HUES64 (cell line): ENCODE data around the gene MYOD1.

Source experiments
- H3K27ac ChIP-seq: 2 replicates; pipeline ENCODE4 v1.7.0; 2013; ENCODE audit warnings: low read depth, low read length, inconsistent platforms
- H3K27me3 ChIP-seq: 2 replicates; pipeline ENCODE4 v1.6.1; 2013; ENCODE audit warnings: mild to moderate bottlenecking, low read length; ENCODE audit not compliant: insufficient read depth
- H3K36me3 ChIP-seq: 2 replicates; pipeline ENCODE4 v1.6.1; 2013; ENCODE audit warnings: mild to moderate bottlenecking, low read length; ENCODE audit not compliant: insufficient read depth
- H3K4me1 ChIP-seq: 2 replicates; pipeline ENCODE4 v1.6.1; 2013; ENCODE audit warnings: mild to moderate bottlenecking, low read length, moderate library complexity; ENCODE audit not compliant: insufficient read depth
- H3K4me3 ChIP-seq: 2 replicates; pipeline ENCODE4 v1.5.1; 2013; ENCODE audit warnings: mild to moderate bottlenecking, low read length, moderate library complexity
- H3K9ac ChIP-seq: 2 replicates; pipeline ENCODE4 v1.6.1; 2013; ENCODE audit warnings: mild to moderate bottlenecking, low read depth, low read length
- H3K9me3 ChIP-seq: 2 replicates; pipeline ENCODE4 v1.6.1; 2013; ENCODE audit warnings: low read depth, low read length; ENCODE audit not compliant: insufficient read depth
- WGBS: fragments of 150-250, 120-280 bp; methylation state at CpG from one replicate; pipeline ENCODE4 v1.1.7; 2013; ENCODE audit warnings: missing lambda C conversion rate; 5-methylcytosine and 5-hydroxymethylcytosine counted together

Gene MYOD1

GRCh38 chr11:17745023-17745772 is 25.8 kb downstream of the MYOD1 start:
- no peaks in the 10 kb centered on the region for H3K4me1 ChIP-seq

GRCh38 chr11:17746096-17746495 is 26.7 kb downstream of the MYOD1 start:
- no peak overlapping the region for H3K9ac ChIP-seq
- H3K9me3 ChIP-seq: no peaks in the 10 kb centered on the region
- H3K27me3 ChIP-seq: no peaks in the 10 kb centered on the region; the same call in 1 of the 2 replicates
- no peak overlapping the region for H3K27ac ChIP-seq
- H3K36me3 ChIP-seq: no peaks in the 10 kb centered on the region
- H3K4me3 ChIP-seq: no peak overlapping the region
- WGBS: 83% methylated on average over 11 of the region's 11 CpGs
- H3K4me1 ChIP-seq: no peaks in the 10 kb centered on the region

More at GRCh38 chr11:17745023-17745772, 25.8 kb downstream of the MYOD1 start:
- Histone ChIP-seq H3K9me3 (no peaks in the 10 kb centered on the region), H3K36me3 (no peaks in the 10 kb centered on the region), H3K9ac (no peak overlapping the region), H3K27ac (no peak overlapping the region), H3K4me3 (no peak overlapping the region), H3K27me3 (no peaks in the 10 kb centered on the region; the same call in 1 of the 2 replicates)
- WGBS: 87% methylated on average over 20 of the region's 20 CpGs

- 86% methylated on average over 19 of the region's 19 CpGs for WGBS
These were observed 28.0 kb downstream of the MYOD1 start for GRCh38 chr11:17747131-17747955.

GRCh38 chr11:17748044-17748443 is 28.7 kb downstream of the MYOD1 start:
- 87% methylated on average over 8 of the region's 8 CpGs for WGBS
- no peaks in the 10 kb centered on the region for H3K4me1 ChIP-seq

More at GRCh38 chr11:17747131-17747955, 28.0 kb downstream of the MYOD1 start:
- H3K27ac ChIP-seq: no peak overlapping the region
- H3K9ac ChIP-seq: no peak overlapping the region
- H3K9me3 ChIP-seq: no peaks in the 10 kb centered on the region
- no peaks in the 10 kb centered on the region for H3K4me1 ChIP-seq
- no peaks in the 10 kb centered on the region for H3K36me3 ChIP-seq
- H3K27me3 ChIP-seq: no peaks in the 10 kb centered on the region; the same call in 1 of the 2 replicates
- no peak overlapping the region for H3K4me3 ChIP-seq

GRCh38 chr11:17748761-17749721 is 29.7 kb downstream of the MYOD1 start:
- H3K36me3 ChIP-seq: no peaks in the 10 kb centered on the region
- no peak overlapping the region for H3K4me3 ChIP-seq
- no peaks in the 10 kb centered on the region for H3K9me3 ChIP-seq
- H3K27ac ChIP-seq: no peak overlapping the region
- no peaks in the 10 kb centered on the region; the same call in 1 of the 2 replicates for H3K27me3 ChIP-seq
- no peak overlapping the region for H3K9ac ChIP-seq
- 87% methylated on average over 19 of the region's 19 CpGs for WGBS
- H3K4me1 ChIP-seq: no peaks in the 10 kb centered on the region

More at GRCh38 chr11:17748044-17748443, 28.7 kb downstream of the MYOD1 start:
- Histone ChIP-seq H3K36me3 (no peaks in the 10 kb centered on the region), H3K27me3 (no peaks in the 10 kb centered on the region; the same call in 1 of the 2 replicates), H3K9me3 (no peaks in the 10 kb centered on the region), H3K4me3 (no peak overlapping the region), H3K9ac (no peak overlapping the region), H3K27ac (no peak overlapping the region)

GRCh38 chr11:17750013-17750800 is 30.8 kb downstream of the MYOD1 start:
- 82% methylated on average over 13 of the region's 13 CpGs for WGBS
- H3K9ac ChIP-seq: no peak overlapping the region
- H3K4me3 ChIP-seq: no peak overlapping the region
- no peak overlapping the region for H3K27ac ChIP-seq
- no peaks in the 10 kb centered on the region; the same call in 1 of the 2 replicates for H3K27me3 ChIP-seq
- H3K9me3 ChIP-seq: no peaks in the 10 kb centered on the region
- no peaks in the 10 kb centered on the region for H3K36me3 ChIP-seq
- H3K4me1 ChIP-seq: no peaks in the 10 kb centered on the region

GRCh38 chr11:17750801-17751165 is 31.4 kb downstream of the MYOD1 start:
- WGBS: 87% methylated on average over 2 of the region's 2 CpGs
- Histone ChIP-seq H3K9me3 (no peaks in the 10 kb centered on the region), H3K4me1 (no peaks in the 10 kb centered on the region), H3K9ac (no peak overlapping the region), H3K4me3 (no peak overlapping the region), H3K27ac (no peak overlapping the region), H3K36me3 (no peaks in the 10 kb centered on the region), H3K27me3 (no peaks in the 10 kb centered on the region; the same call in 1 of the 2 replicates)

- 81% methylated on average over 2 of the region's 2 CpGs for WGBS
- Histone ChIP-seq H3K4me1 (no peaks in the 10 kb centered on the region), H3K36me3 (no peaks in the 10 kb centered on the region), H3K27me3 (no peaks in the 10 kb centered on the region; the same call in 1 of the 2 replicates), H3K9ac (no peak overlapping the region), H3K9me3 (no peaks in the 10 kb centered on the region), H3K4me3 (no peak overlapping the region), H3K27ac (no peak overlapping the region)
These were observed 32.2 kb downstream of the MYOD1 start for GRCh38 chr11:17751558-17751957.

- WGBS: 89% methylated on average over 7 of the region's 7 CpGs
- Histone ChIP-seq H3K4me3 (no peak overlapping the region), H3K27me3 (no peaks in the 10 kb centered on the region; the same call in 1 of the 2 replicates)
These were observed 32.8 kb downstream of the MYOD1 start for GRCh38 chr11:17752144-17752543.

GRCh38 chr11:17753153-17753552 is 33.8 kb downstream of the MYOD1 start:
- H3K4me3 ChIP-seq: no peak overlapping the region
- WGBS: 82% methylated on average over 5 of the region's 5 CpGs
- no peaks in the 10 kb centered on the region for H3K4me1 ChIP-seq
- no peaks in the 10 kb centered on the region for H3K9me3 ChIP-seq
- H3K36me3 ChIP-seq: no peaks in the 10 kb centered on the region
- H3K27me3 ChIP-seq: no peaks in the 10 kb centered on the region
- no peak overlapping the region for H3K27ac ChIP-seq
- H3K9ac ChIP-seq: no peak overlapping the region

More at GRCh38 chr11:17752144-17752543, 32.8 kb downstream of the MYOD1 start:
- Histone ChIP-seq H3K9ac (no peak overlapping the region), H3K9me3 (no peaks in the 10 kb centered on the region), H3K36me3 (no peaks in the 10 kb centered on the region), H3K4me1 (no peaks in the 10 kb centered on the region), H3K27ac (no peak overlapping the region)
